HT-29 (cell line): Measurements from ENCODE around the gene PPA1. TPM values are rescaled to one million over a fixed set of nuclear protein-coding genes. Genes with fewer than 3 reads are reported as not detected.
"Not testable (repeated sequence)": the region's sequence is repeated elsewhere in the genome, so short reads cannot be mapped to it uniquely, and the experiment has no call there.

Source experiments
- DNase-seq: peaks from one replicate; pipeline ENCODE4 v3.0.0-alpha.2; 2015; ENCODE audit warnings: low spot score
- small RNA-seq: library from RNA; depleted of rRNA; stranded (forward); fragments of <200 nt; gene quantifications from one replicate; pipeline ENCODE3, GENCODE V24; 2014
- total RNA-seq: library from RNA; depleted of rRNA; stranded (reverse); fragments of >200 nt; shearing (Covaris generic); gene quantifications from 2 replicates; pipeline ENCODE4 v1.2.3, GENCODE V29; 2014; rRNA removed

The PPA1 gene
- total RNA-seq, 1 experiment from 2014 or later: 321 TPM

- peak; percentile 37 for DNase-seq
These were observed 63.4 kb downstream of the PPA1 start for GRCh38 chr10:70169649-70170364.

- no peak for DNase-seq
These were observed 64.2 kb downstream of the PPA1 start for GRCh38 chr10:70169011-70169410.

- DNase-seq: no peak
These were observed 66.0 kb downstream of the PPA1 start for GRCh38 chr10:70167246-70167645.

- no peak for DNase-seq
These were observed 66.8 kb downstream of the PPA1 start for GRCh38 chr10:70166394-70166793.

- DNase-seq: no peak
These were observed 69.1 kb downstream of the PPA1 start for GRCh38 chr10:70164163-70164562.

- DNase-seq: no peak
These were observed 69.8 kb downstream of the PPA1 start for GRCh38 chr10:70163448-70163847.

GRCh38 chr10:70162892-70163201 lies 70.4 kb downstream of the PPA1 start:
- DNase-seq: no peak

GRCh38 chr10:70162151-70162891 lies 70.9 kb downstream of the PPA1 start:
- DNase-seq: no peak

GRCh38 chr10:70160798-70161197 lies 72.4 kb downstream of the PPA1 start:
- DNase-seq: no peak

GRCh38 chr10:70159366-70159765 lies 73.9 kb downstream of the PPA1 start:
- not testable (repeated sequence) for DNase-seq

- no peak for DNase-seq
These were observed 75.1 kb downstream of the PPA1 start for GRCh38 chr10:70158113-70158512.

- no peak for DNase-seq
These were observed 77.9 kb downstream of the PPA1 start for GRCh38 chr10:70155255-70155838.

Small RNAs within 50 kb of the gene (small RNA-seq; reads per million reads assigned to genes)
- not detected for gene RPS25P9

Other genes starting within 250 kb of the PPA1 start
- gene MACROH2A2, start 180.6 kb downstream of the PPA1 start, total RNA-seq: not detected in 2 replicates
- 19.2 and 21.6 TPM in 2 replicates for gene AIFM2, start 100.6 kb downstream of the PPA1 start, total RNA-seq
- gene TYSND1, start 86.7 kb downstream of the PPA1 start, total RNA-seq: 28.2 and 32.2 TPM in 2 replicates
- 38.2 and 39.2 TPM in 2 replicates for gene SAR1A, start 62.9 kb downstream of the PPA1 start, total RNA-seq
- 2.9 and 4.4 TPM in 2 replicates for gene NPFFR1, start 50.6 kb upstream of the PPA1 start, total RNA-seq
- gene LRRC20, start 149.2 kb upstream of the PPA1 start, total RNA-seq: 36.0 and 40.7 TPM in 2 replicates
- 15.8 and 17.7 TPM in 2 replicates for gene EIF4EBP2, start 170.7 kb upstream of the PPA1 start, total RNA-seq
- not detected in 2 replicates for gene NODAL, start 208.3 kb upstream of the PPA1 start, total RNA-seq
- gene PALD1, start 245.3 kb upstream of the PPA1 start, total RNA-seq: 23.9 and 25.5 TPM in 2 replicates